SJSA1 (cell line): ENCODE data around the gene TEDC1. TPM values are rescaled to one million over a fixed set of nuclear protein-coding genes. Genes with fewer than 3 reads are reported as not detected.
A peak's percentile ranks its signal among the peaks of the same experiment; 100 is the strongest.

ENCODE experiments used
- DNase-seq, 2 experiments: peaks; one replicate each; pipeline ENCODE4 v3.0.0-alpha.2; 2015 to 2020; ENCODE audit warnings: low spot score in 2 of 2, low read depth in 1 of 2
- H3K27ac ChIP-seq: fragments of 250-450 bp; sonication (Bioruptor Pico); 2 replicates; pipeline ENCODE4 v1.5.1; 2020; ENCODE audit warnings: mild to moderate bottlenecking, moderate library complexity
- H3K27me3 ChIP-seq: fragments of 250-450 bp; sonication (Bioruptor Pico); replicated peaks from 2 replicates; pipeline ENCODE4 v1.5.1; 2020; ENCODE audit warnings: mild to moderate bottlenecking, moderate library complexity
- H3K36me3 ChIP-seq: fragments of 250-450 bp; sonication (Bioruptor Pico); 2 replicates; pipeline ENCODE4 v1.5.1; 2020; ENCODE audit warnings: mild to moderate bottlenecking
- H3K4me1 ChIP-seq: fragments of 250-450 bp; sonication (Bioruptor Pico); replicated peaks from 2 replicates; pipeline ENCODE4 v1.6.1; 2021; ENCODE audit warnings: mild to moderate bottlenecking
- H3K4me3 ChIP-seq: fragments of 250-450 bp; sonication (Bioruptor Pico); 2 replicates; pipeline ENCODE4 v1.5.1; 2020; ENCODE audit warnings: mild to moderate bottlenecking
- H3K9me3 ChIP-seq: fragments of 250-450 bp; sonication (Bioruptor Pico); replicated peaks from 2 replicates; pipeline ENCODE4 v1.5.1; 2020; ENCODE audit warnings: mild to moderate bottlenecking
- total RNA-seq: library from RNA; depleted of rRNA; stranded (reverse); fragments of >200 nt; shearing (Covaris generic); gene quantifications from 2 replicates; pipeline ENCODE4 v1.2.3, GENCODE V29; 2014

The TEDC1 gene
- total RNA-seq, 1 experiment from 2014 or later = 22.1 TPM

GRCh38 chr14:105475269-105476096 lies 15.6 kb upstream of the TEDC1 start:
- Histone ChIP-seq H3K4me3 (peak overlapping the region; percentile 40), H3K4me1 (peaks cover 24% of the 10 kb centered on the region), H3K27ac (no peak overlapping the region), H3K36me3 (no peaks in the 10 kb centered on the region), H3K9me3 (no peaks in the 10 kb centered on the region), H3K27me3 (peaks cover 26% of the 10 kb centered on the region)
- DNase-seq = no peak

GRCh38 chr14:105476097-105476830 lies 14.8 kb upstream of the TEDC1 start:
- Histone ChIP-seq H3K9me3 (no peaks in the 10 kb centered on the region), H3K4me3 (no peak overlapping the region), H3K27ac (no peak overlapping the region), H3K27me3 (peaks cover 26% of the 10 kb centered on the region), H3K36me3 (no peaks in the 10 kb centered on the region), H3K4me1 (peaks cover 31% of the 10 kb centered on the region)
- no peak for DNase-seq

GRCh38 chr14:105476831-105477659 lies 14.0 kb upstream of the TEDC1 start:
- Histone ChIP-seq H3K4me3 (no peak overlapping the region), H3K9me3 (no peaks in the 10 kb centered on the region), H3K4me1 (peaks cover 39% of the 10 kb centered on the region), H3K27me3 (peaks cover 26% of the 10 kb centered on the region), H3K27ac (no peak overlapping the region), H3K36me3 (no peaks in the 10 kb centered on the region)
- DNase-seq = no peak

- Histone ChIP-seq H3K36me3 (no peaks in the 10 kb centered on the region), H3K27me3 (peaks cover 26% of the 10 kb centered on the region), H3K4me3 (no peak overlapping the region), H3K4me1 (peaks cover 44% of the 10 kb centered on the region), H3K9me3 (no peaks in the 10 kb centered on the region), H3K27ac (no peak overlapping the region)
- no peak for DNase-seq
Observed at GRCh38 chr14:105477660-105478397, 13.2 kb upstream of the TEDC1 start.

- Histone ChIP-seq H3K36me3 (no peaks in the 10 kb centered on the region), H3K9me3 (no peaks in the 10 kb centered on the region), H3K27ac (no peak overlapping the region), H3K4me3 (no peak overlapping the region), H3K4me1 (peaks cover 42% of the 10 kb centered on the region), H3K27me3 (peaks cover 25% of the 10 kb centered on the region)
- no peak for DNase-seq
Observed at GRCh38 chr14:105478398-105479251, 12.4 kb upstream of the TEDC1 start.

- no peaks in the 10 kb centered on the region for H3K36me3 ChIP-seq
- no peak overlapping the region for H3K27ac ChIP-seq
- no peak for DNase-seq
- peaks cover 34% of the 10 kb centered on the region for H3K4me1 ChIP-seq
- H3K27me3 ChIP-seq = peaks cover 22% of the 10 kb centered on the region
- no peak overlapping the region for H3K4me3 ChIP-seq
- no peaks in the 10 kb centered on the region for H3K9me3 ChIP-seq
Observed at GRCh38 chr14:105479431-105480158, 11.5 kb upstream of the TEDC1 start.

- Histone ChIP-seq H3K27ac (no peak overlapping the region; the same call in 1 of the 2 replicates), H3K4me1 (peaks cover 27% of the 10 kb centered on the region), H3K36me3 (no peaks in the 10 kb centered on the region)
Observed at GRCh38 chr14:105480199-105480746, 10.8 kb upstream of the TEDC1 start.

GRCh38 chr14:105480807-105481801 lies 9.9 kb upstream of the TEDC1 start:
- Histone ChIP-seq H3K27me3 (peaks cover 15% of the 10 kb centered on the region), H3K27ac (peak overlapping the region; percentile 96), H3K9me3 (no peaks in the 10 kb centered on the region), H3K36me3 (no peaks in the 10 kb centered on the region), H3K4me1 (peaks cover 23% of the 10 kb centered on the region), H3K4me3 (peak overlapping the region; percentile 35)
- DNase-seq = peak; percentile 83 to 95

More at GRCh38 chr14:105480199-105480746, 10.8 kb upstream of the TEDC1 start:
- Histone ChIP-seq H3K27me3 (peaks cover 16% of the 10 kb centered on the region), H3K9me3 (no peaks in the 10 kb centered on the region), H3K4me3 (no peak overlapping the region)
- DNase-seq = no peak

- H3K9me3 ChIP-seq = no peaks in the 10 kb centered on the region
- H3K4me1 ChIP-seq = peaks cover 24% of the 10 kb centered on the region
- peaks cover 16% of the 10 kb centered on the region for H3K27me3 ChIP-seq
- H3K27ac ChIP-seq = peak overlapping the region; percentile 96
- DNase-seq = peak; percentile 91 to 97
- H3K36me3 ChIP-seq = no peaks in the 10 kb centered on the region
- peak overlapping the region; percentile 35; the same call in 1 of the 2 replicates for H3K4me3 ChIP-seq
Observed at GRCh38 chr14:105481886-105482457, 9.1 kb upstream of the TEDC1 start.

GRCh38 chr14:105482486-105483110 lies 8.4 kb upstream of the TEDC1 start:
- peak overlapping the region; percentile 96 for H3K27ac ChIP-seq
- no peak for DNase-seq
- H3K4me1 ChIP-seq = peaks cover 31% of the 10 kb centered on the region
- H3K9me3 ChIP-seq = no peaks in the 10 kb centered on the region
- no peak overlapping the region for H3K4me3 ChIP-seq
- peaks cover 22% of the 10 kb centered on the region for H3K27me3 ChIP-seq
- no peaks in the 10 kb centered on the region for H3K36me3 ChIP-seq
